NCI-H1436 (cell line): ENCODE results near the gene IL6ST.

ENCODE experiments used
- DNase-seq: peaks from one replicate; lab custom pipeline; 2025; lab: John Stamatoyannopoulos, UW

The IL6ST gene

DNA sequence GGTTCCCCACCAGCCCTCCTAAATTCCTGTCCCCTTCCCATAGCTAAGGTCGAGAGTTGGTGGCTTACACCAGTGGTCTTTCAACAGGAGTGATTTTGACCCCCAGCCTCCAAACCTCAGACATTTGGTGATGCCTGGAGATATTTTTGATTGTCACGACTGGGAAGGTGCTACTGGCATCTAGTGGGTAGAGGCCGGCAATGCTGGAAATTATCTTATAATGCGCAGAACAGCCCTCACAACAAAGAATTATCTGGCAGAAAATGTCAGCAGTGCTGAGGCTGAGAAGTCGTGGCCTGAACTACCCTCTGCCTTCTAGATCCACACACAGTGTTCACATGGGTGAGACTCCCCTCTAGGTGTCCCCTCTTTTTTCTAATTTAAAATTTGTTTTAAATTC lies 74.0 kb downstream of the IL6ST start:
- no peak for DNase-seq

DNA sequence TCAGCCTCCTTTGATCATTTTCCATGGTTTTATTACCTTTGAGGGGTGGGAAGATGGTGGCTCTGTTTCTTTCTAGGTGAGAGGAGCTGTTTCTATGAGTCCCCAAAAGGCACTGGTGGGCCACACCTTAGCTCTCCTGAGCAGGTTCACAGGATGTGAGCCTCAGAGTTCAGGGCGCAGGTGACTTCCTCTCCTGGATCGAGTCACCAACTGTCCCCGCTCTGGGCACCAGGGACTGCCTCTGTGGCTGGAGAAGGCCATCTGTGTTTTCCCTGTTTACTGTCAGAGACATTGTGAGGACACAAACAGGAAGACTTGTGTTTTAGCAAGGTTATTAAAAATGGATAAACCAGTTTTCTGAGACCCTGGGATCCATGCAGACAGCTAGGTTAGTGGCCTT lies 75.1 kb downstream of the IL6ST start:
- DNase-seq: no peak

DNA sequence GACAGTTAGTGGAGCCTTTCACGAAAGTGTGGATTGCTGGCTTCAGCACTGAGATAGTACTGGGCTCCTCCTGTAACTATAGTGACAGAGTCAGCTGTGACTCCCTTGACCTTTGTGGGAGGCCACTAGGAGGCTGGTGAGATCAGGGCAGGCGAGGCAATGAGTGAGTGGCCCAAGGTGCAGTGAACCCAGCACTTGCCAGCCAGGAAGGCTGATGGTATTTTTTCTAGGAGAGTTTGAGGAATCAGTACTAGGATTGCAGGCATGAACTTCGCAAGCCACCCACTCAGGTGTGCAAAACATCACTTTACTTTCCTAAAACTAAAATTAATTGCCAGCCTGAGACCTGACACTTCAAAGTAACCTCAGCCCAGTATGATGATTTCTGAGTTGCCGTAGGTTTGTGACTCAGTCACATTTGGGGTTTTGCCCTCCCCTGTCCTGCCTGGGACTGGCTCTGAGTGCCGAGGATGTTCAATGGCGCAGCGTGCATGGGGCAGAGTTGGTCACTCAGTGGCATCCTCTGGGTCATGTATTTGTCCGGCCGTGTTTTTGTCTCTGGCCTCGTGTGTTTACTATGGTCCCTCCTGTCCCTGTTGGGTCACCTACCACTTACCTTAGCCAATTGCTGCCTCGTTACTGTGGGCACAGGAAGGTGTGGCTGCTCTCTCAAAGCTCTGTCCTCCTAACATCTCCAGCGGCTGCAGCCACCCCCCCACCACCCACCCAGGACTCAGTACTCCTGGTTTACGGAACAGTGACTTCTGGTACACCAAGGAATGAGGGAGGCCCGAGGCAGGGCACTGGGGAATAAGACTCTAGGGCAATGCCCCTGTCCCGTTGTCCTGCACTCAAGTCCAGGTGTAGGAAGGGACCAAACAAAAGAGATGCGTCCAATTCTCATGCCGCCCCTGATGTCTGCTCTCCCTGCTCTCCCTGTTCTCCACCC lies 76.4 kb downstream of the IL6ST start:
- no peak for DNase-seq

DNA sequence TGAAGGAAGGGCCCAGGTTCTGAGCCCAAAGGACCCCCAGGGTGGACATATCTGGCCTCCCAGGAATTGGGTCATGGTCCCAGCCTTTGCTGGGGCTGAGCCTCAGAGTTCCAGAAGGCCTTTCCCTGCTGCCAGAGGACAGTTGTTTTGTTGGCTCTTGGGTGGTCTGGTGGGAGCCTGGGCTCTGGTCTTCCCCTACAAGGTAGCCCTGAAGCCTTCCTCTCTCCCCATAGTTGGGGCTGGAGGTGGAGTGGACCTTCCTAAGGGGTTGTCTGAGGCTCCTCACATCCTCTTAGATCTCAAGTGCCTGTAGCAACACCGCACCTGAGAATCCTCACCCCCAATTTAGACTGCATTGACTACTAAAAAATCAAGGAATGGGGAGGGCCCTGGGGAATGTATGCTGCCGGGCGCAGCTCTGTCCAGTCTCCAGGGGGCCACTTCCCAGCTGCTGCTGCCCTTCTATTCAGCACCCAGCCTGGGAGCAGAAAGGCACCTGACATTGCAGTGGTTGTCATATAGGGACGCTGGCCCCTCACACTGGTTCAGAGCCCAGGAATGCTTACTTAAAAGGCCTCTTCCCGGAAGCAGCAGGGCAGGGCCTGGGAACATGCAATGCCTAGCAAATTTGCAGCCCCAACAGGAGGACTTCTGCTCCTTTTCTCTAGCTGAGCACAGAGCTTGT lies 77.2 kb downstream of the IL6ST start:
- no peak for DNase-seq

DNA sequence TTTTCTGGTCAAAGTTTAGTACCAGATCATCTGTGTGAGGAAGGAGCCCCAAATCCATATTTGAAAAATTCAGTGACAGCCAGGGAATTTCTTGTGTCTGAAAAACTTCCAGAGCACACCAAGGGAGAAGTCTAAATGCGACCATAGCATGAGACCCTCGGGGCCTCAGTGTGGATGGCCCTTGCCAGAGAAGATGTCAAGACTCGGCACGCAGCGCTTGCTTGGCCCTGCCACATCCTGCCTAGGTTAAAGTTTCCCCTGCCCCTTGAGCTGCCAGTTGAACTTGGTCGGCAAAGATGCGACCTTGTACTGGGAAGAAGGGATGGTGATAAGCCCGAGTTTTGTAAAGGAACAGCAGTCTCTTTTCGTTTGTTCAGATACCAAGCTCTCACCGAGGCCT lies 77.8 kb downstream of the IL6ST start:
- no peak for DNase-seq

DNA sequence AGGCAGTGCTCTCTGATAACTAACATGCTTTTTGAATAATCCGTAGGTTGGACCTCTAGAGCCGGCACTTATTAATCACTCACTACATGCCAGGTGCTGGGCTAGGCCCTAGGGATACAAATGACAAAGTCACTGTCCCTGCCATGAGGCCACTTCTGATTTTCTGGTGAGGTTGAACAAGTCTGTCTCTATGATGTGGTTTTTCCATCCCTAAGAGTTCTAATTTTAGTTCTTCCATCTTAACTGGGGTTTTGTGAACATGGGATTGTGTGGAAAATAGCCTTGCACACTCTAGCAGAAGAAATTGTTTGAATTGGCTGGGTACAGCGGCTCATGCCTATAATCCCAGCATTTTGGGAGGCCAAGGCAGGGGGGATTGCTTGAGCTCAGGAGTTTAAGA lies 79.0 kb downstream of the IL6ST start:
- DNase-seq: no peak

DNA sequence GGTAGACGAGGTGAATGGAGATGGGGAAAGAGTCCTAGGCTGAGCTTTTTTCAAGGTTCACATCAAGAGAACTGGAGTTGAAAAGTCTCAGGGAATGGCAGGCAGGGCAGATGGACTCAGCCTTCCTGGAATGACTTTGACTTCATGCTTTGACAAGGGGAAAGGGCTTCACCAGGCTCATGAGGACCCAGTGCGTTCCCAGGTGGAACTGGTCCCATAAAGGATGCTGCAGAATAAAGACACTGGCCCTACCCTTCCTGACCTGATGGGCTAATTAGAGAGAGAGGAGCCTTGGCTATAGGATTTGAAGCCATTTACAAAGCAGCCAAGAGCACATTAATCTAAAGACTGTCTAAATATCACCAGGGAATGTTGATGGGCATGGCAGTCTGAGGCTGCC lies 79.8 kb downstream of the IL6ST start:
- DNase-seq: no peak

DNA sequence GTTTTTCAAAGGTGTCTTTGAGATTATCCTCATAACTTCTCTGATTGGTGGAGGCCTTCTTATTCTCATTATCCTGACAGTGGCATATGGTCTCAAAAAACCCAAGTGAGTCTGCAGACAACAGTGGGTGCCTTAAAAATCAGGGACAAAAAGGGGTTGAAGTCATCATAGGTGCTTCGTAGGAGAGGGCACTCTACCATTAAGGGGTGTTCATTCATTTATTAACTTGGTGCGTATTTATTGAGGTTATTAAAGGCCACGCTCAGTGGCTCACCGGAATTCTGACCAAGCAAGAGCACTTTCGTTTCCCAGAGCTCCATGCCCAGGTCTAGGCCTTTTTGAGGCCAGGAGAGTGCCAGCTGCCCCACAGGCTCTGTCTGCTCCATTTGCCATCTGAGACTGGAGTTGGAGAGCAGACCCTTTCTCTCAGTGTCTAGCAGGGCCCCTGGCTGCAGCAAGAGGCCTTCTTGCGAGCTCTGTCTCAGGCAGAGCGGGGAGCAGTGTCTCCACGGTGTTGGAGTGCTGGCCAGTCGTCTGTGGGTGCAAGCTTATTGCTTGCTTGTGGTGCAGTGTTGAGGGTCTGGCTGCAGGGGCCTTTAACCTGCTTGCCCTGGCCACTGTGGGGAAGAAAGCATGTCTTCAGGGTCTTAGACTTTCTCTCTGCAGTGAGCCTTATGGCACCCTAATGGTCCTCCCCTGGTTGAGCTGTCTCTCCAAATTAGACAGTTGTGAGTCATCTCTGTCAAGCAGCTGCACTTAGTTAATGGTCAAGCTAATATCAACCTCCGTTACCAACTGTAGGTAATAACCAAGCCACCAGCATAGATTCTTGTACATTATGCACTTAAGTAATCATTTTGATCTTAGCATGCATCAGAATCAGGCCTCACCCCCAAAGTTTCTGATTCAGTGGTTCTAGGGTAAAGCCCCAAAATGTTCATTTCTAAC lies 81.0 kb downstream of the IL6ST start:
- DNase-seq: no peak

DNA sequence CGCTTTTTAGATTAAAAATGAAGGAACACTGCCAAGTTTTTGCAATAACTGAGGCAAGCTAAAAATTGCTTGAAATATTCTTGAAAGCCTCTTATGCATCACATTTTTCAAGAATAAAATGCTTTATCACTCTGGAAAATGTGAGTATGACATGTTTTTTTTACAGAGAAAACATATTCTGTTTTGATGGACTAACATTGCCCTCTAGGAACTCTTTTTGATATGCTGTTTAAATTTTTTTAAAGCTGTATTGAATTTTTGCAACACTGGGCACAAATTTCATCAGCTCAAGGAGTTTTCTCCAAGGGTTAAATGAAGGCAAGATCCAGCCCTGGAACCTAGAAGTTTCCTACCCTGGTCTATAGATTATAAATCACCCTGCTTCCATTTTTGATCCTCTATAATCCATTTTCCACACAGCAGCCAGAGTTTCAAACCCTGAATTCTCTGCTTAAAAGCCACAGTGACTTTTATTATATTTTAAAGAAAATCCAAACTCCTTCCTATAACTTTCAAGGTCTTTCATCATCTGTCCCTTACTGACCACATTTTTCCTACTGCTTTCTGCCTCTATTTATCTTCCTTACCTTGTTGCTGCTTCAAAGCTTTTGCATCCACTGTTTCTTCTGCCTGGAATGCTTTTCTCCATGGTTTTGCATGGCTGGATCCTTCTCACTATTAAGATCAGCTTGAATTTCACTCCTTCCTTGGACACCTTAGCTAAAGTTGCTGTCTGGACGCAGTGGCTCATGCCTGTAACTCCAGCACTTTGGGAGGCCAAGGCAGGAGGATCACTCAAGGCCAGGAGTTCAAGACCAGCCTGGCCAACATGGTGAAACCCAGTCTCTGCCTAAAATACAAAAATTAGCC lies 82.7 kb downstream of the IL6ST start:
- DNase-seq: no peak

DNA sequence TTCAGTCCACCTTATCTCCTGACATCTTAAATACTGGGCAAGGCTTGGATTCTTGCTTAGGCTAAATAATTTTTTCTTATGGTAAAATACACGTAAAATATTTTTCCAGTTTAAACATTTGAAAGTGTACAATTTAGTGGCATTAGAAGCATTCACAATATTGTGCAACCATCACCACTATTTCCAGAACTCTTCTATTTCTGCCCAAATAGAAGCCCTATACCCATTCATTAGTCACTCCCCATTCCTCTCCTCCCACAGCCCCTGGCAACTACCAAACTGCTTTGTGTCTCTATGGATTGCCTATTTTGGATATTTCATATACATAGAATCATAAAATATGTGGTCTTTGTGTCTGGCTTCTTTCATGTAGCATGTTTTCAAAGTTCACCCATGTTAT lies 86.0 kb downstream of the IL6ST start:
- no peak for DNase-seq

DNA sequence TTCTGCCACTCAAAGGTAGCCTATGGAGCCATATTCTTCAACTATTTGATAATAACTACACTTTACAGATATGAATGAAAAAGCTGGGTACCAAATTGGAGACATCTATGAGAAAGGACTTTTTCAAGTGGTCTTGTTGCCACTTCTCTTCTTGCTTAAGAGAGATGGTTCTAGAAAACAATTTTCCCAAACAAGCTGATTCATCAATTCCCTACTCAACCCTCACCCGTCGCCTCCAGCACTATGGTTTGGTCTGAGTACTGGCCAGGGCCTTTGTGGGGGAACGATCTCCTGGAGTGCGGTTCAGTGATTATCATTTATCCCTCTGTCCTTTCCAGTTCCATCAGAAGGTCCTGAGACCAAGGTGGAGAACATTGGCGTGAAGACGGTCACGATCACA lies 86.8 kb downstream of the IL6ST start:
- DNase-seq: no peak

DNA sequence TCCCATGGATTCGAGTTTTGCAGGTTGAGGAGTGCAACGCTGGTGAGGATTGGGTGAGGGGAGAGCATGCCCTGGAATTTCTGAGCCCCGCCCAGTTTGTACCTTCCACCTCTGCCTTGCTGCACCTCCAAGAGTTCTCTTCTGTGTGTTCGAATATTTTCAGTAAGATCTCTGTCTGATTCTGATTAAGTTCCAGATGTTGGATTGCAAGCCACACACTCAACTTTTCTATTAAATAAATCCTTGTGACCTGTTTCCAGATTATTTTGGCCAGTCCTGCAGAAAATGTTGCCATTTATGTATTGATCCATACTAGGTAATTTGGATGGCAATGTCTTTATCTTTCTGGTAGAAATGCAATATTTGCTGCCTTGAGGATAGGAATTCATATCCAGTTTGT lies 89.5 kb downstream of the IL6ST start:
- no peak for DNase-seq

DNA sequence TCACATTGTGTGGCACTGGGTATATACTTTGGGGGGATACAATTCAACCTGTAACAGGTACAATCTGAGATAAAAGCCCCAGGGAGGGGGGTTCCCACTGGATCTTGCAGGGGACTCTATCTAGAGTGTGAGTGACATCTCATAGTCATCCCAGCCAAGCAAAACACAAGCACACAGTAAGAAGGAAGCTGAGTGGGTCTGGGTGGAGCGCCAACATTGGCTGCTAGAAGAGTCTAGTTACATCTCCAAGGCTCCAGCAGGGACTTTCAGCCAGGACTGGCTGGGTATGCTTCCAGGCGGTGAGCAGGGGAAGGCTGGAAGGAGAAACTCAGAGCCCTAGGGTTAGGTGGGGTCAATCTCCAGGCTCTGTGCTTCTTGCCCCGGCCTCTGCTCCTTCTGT lies 90.6 kb downstream of the IL6ST start:
- DNase-seq: no peak

DNA sequence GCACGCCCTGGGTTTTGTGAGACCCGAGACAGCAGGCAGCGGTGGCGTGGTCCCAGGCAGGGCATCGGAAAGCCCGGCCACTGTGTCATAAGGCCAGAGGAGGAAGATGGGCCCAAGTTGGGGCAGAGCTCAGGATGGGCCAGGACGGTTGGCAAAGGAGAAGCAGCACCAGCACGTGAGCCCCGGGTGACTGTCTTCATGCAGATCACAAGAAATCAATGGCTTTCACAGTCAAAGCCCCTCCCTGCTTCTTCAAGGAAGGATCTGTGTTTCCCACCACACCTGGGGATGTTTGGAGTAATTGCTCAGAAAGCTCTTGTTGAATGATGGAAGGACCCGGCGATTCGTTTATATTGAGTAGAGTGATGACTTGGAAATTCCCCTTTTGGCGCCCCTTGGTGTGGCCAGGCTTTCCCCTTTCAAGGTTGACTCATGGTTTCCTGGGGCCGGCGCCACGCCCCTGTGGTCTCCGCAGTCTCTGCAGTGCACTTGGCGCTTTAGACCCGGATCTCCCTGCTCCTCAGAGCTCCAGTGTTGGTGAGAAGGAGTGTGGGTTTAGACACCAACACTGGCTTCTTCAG lies 91.6 kb downstream of the IL6ST start:
- DNase-seq: no peak

DNA sequence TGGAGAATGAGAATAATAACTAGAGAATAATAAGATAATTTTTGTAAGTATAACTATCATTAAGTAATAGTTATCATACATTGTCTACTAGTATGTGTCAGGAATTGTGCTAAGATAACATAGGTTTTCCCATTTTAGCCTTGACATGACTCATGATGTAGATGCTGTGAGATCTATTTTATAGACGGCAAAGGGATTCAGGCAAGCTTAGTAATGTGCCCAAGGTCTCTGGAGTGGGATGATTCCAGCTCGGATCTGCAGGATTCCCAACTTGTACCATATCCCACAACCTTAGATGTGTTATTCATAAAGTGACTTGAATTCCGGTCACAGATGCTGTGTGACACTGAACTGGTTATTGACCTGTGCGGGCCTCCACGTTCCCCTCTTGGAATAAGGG lies 92.1 kb downstream of the IL6ST start:
- no peak for DNase-seq

DNA sequence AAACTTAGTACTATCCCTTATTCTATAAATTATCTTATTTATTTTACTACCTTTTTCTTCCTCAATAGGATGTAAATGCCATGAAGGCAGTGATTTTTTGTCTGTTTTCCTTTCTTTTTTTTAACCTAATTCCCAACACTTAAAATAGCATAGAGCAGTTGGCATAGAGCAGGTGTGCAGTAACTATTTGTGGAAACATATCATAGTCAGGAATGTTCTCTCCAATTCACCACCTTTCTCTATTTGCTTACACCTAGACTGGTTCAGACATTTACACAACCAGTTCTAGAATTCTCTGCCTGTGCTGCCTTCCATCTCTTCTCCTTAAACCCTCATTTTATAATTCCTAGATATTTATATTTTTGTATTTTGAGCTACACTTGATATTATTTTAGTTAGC lies 94.0 kb downstream of the IL6ST start:
- no peak for DNase-seq

DNA sequence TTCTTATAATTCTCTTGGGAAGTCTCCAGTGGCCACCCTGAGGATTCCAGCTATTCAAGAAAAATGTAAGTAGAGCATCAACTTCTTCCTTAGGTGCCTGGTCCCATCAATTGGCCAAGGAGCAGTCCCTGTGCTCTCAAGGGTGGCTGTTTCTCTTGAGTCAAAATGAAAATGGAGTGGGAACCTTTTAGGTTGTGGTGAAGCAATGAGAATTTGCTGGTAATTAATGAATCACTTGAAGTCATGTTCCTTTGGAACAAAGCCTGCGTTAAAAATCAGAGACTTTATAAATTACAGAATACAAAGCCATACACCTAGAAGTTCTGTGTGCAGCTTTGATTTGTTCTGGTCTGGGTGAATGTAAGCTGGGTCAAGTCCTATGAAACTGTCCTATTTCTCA lies 94.7 kb downstream of the IL6ST start:
- no peak for DNase-seq

DNA sequence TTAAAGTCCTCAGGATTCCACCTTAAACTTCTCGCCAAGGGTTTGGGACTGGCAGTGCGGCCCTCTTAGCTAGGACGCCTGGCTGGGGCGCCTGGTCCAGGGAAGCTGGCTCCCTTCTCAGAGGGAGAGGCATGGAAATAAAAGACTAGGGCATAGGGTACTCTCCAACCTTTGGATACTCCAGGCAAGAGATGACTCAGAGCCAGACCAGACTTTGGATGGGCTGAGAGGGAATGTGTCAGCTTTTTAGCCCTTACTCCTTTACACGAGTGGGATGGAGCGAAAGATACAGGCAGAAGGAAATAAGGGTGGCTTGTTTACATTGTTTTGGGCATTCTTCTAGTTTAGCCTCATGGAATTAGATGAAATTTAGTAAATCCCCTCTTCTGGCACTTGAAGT lies 95.4 kb downstream of the IL6ST start:
- no peak for DNase-seq

DNA sequence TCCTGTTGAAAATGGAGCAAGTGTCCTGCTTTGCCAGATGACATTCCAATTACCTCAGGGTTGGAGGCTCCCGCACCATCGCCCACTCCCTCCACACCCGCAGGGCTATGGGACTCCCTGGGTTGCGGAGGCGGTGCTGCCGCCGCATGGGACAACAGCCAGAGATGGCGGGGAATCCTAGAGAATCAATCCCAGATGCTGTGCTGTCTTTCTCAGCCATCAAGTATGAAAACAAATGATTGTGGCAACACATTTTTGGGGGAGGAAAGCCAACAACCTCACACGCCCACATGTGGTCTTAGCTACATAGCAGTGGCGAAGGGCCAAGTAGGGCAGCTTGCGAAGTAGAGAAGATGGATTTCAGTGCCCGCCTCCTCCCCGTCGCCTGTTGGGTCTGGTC lies 96.9 kb downstream of the IL6ST start:
- no peak for DNase-seq

DNA sequence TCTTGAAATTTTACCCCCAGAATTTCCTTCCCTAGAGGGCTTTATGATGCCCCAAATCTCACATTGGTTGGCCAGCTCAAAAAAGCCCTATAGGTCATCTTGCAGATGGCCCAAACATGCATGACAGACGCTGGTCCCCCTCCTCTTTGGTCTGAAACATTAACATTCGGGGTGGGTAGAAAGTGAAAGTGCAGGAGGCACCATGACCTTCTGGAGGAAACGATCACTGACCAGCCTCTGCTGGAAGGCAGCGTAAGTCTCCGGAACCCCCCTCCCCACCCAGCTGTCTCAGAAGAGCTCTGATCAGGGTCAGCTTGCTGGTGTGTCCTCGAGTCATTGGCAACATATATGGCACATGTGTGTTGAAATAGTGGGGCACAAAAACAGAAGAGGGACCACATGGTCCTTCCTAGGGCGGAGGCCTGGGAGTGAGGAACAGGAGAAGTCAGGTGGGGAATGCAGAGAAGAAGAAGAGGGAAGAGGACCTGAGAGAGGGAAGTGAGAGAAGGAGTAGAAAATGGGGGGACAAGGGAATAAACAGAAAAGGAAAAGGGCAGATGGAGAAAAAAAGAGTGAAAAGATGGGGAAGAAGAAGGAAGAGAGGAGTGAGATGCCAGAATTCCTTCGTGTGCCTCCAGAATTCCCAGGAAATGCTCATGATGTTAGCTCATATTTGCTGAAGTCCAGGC lies 97.4 kb downstream of the IL6ST start:
- DNase-seq: no peak
